NCI-H69 (cell line): Measurements from ENCODE around the gene RPTOR.
A peak's percentile ranks its signal among the peaks of the same experiment; 100 is the strongest.

Experiments used
- DNase-seq: peaks from one replicate; lab custom pipeline; 2025; lab: John Stamatoyannopoulos, UW

The RPTOR gene

GRCh38 chr17:80643326-80644099, 98.9 kb downstream of the RPTOR start:
- no peak for DNase-seq

- no peak for DNase-seq
These were observed 99.9 kb downstream of the RPTOR start for GRCh38 chr17:80644536-80644935.

DNA sequence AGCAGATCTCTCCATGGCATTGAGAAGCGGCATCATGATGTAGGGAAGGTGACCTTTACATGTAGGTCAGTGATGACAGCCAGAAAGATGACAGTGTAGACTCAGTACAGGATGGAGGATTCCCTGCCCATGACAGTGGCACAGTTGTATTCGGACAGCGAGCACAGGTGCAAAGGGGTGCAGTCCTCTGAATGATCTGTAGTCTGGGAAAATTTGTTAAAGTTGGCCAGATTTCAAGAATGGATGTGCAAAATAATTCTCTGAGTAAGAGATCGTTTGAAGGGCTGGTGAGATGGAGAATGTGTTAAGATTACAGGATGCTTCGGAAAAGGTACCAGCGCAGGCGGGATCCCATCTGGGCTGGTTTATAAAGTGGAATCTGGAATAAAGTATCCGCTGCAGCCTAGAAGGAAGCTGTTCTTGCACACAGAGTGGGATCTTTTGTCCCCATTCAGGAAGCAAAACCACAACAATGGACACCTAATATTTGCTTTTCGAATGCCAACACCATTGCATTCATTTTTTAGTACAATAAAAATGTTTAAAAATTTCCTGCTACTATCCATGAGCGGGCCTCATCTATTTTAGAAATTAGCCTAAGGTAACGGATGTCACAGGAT, 101.2 kb downstream of the RPTOR start:
- no peak for DNase-seq

DNA sequence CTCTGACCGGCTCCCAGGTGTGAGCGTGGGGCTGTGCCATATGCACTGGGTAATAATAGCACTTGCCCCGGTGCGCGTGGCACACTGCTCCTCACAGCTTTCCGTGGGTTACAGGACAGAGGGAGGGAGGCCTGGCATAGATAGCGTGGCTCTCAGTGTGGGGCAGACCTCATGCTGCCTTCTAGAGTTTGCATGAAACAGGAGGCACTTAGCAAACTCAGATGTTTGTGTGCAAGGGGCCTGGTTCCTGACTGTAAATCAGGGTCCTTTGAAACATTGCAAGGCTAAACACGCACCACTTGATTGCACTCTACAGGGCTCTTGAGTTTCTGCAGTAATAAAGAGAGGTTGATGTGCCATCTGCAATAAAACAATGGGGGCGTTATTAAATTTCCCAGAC, 101.7 kb downstream of the RPTOR start:
- DNase-seq = peak; percentile 82

DNA sequence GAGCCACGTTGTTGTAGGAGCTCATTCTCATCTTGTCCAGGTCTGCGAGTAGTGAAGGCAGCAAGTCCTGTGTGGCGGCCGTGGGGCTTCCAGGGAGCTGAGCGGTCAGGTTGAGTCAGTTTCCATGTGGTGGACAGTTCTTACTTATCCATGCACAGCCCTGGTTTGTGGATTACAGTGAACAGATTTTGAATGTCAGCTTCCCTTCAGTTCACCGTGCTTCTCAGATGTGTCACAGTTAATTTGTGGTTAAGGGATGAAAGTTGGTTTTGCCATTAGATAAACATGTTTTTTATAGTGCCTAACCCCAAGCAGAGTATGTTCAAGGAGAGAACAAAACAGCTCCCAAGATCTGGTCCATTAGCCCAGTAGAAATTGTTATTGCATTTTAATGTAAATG, 103.1 kb downstream of the RPTOR start:
- DNase-seq = no peak

DNA sequence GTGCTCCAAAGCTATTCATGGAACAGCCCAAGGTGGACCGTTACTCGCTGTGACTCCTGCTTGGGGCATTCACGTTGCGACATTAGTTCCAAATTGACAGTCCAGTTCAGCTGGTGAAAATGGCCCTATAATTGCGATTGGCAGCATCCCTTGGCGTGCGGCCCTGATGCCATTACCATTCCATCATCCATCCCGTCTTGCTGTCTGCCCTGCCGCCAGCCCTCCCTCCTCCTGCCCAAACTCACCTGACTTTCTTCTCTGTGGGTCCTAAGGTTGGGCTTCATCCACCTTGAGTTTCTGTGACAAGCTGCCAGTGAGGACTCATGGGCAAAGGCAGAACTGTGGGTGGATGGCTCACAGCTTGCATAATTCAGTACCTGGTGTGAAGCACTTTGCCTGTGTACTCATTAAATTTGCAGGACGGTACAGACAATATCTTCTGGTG, 104.6 kb downstream of the RPTOR start:
- DNase-seq = no peak

- peak; percentile 76 for DNase-seq
These were observed 105.2 kb downstream of the RPTOR start for GRCh38 chr17:80649672-80650330.

GRCh38 chr17:80650331-80650672, 105.7 kb downstream of the RPTOR start:
- no peak for DNase-seq

- no peak for DNase-seq
These were observed 106.3 kb downstream of the RPTOR start for GRCh38 chr17:80650751-80651518.

GRCh38 chr17:80652756-80653330, 108.2 kb downstream of the RPTOR start:
- DNase-seq = no peak

DNA sequence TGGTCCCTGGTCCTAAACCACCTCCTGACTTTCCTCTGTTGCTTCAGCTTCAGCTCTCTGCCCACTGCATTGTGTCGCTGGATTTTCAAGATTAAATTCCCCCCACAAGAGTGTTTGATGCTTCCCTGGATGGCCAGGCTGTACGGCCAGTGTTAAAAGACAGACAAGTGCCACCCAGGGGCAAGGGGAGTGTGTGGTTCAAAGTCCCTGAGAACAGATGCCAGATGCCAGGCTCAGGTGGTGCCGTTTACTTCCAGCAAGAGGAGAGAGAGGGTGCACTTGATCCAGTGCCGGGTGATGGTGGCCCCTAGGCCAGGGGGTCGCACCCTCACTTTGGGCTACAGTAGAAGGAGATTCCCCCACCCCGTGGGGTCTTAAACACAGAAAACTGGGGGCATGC, 109.2 kb downstream of the RPTOR start:
- no peak for DNase-seq

DNA sequence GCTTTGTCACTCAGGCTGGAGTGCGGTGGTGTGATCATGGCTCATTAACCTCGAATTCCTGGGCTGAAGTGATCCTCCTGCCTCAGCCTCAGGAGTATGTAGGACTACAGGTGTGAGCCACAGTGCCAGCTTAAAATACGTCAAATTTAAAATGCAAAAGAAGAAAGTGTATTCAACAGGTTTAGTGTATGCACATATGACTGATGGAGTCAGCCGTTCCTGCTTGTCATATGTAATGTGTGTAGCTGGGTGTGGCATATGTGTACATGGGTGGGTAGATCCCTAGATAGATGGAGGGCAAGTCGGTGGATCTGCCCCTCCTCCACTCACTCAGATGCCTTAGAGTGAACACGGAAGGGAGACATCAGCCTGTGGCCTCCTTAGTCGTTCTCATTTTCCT, 111.0 kb downstream of the RPTOR start:
- DNase-seq = no peak

GRCh38 chr17:80656590-80656989, 112.0 kb downstream of the RPTOR start:
- DNase-seq = no peak

DNA sequence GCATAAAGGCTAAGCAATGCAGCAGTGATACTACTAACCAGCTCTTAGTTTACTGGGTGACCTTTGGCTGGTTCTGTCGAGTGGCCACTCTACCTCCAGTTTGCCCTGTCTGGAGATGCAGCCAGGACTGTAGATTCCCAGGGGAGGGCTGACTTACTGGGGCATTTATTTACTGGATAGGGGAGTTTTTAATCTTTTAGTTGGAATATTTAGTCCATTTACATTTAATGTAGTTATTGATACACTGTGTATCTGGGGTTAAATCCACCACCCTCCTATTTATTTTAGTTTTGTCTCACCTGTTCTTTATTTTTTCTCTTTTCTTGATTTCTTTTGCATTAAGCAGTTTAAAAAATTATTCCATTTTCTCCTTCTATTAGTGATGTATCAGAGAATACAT, 112.9 kb downstream of the RPTOR start:
- DNase-seq = no peak

DNA sequence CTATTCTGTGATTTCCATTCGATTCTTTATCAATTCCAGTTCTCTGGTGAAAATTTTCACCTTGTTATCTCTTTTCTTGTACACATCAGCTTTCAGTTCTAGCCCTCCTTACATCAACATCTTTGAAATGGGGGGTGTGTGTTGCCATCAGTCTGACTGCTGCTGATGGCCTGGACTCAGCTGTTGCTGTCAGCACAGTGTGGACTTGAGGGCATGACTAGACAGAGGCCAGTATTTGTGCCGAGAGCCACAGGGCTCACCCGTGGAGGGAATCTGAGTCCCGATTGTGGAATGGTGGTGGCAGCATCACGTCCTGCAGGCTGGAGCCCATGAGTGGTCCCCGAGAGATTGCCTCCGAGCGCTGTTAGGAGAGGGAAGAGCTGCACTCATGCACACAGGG, 114.2 kb downstream of the RPTOR start:
- DNase-seq = no peak

DNA sequence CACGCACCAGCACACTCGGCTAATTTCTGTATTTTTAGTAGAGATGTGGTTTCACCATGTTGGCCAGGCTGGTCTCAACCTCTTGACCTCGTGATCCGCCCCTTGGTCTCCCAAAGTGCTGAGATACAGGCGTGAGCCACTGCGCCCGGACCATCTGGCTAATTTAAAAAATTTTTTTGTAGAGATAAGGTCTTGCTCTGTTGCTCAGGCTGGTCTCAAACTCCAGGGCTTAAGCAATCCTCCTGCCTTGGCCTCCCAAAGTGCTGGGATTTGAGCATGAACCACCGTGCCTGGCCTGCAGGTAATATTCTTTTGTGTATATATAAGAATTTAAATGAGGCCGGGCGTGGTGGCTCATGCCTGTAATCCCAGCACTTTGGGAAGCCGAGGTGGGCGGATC, 115.0 kb downstream of the RPTOR start:
- DNase-seq = no peak

DNA sequence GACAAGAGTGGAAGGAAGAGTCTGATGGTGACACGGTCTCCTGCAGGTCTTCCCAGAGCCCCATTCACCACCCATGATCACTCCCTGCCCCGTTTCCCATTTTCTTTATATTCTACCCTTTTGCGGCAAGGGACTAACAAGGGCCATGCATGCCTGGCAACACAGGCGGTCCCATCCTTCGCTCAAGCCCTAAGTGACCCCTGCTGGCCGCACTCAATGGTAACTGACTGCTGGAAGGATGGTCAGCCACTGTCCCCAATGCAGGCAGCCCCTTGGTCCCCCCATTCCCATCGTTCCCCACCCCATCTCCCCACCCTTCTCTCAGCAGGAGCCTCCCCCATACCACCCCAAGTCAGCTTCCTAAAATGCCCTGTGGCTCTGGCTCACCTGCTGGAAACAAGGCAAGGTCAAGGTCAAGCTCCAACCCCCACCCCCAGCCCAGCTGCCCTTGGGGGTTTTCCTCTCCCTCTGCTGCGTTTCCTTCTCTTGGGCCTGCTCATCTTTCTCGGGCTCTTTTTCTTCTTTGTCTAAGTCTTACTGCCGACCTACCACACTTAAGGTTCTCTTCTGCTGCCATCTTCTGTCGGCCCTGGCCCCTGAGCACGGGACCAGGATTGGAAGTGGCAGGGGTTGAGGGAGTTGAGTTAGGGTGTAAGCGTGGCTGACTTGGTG, 116.0 kb downstream of the RPTOR start:
- no peak for DNase-seq

- no peak for DNase-seq
These were observed 117.9 kb downstream of the RPTOR start for GRCh38 chr17:80662557-80662956.

GRCh38 chr17:80663781-80664206, 119.2 kb downstream of the RPTOR start:
- no peak for DNase-seq

- peak; percentile 35 for DNase-seq
These were observed 119.7 kb downstream of the RPTOR start for GRCh38 chr17:80664217-80664790.

- DNase-seq = no peak
These were observed 121.2 kb downstream of the RPTOR start for GRCh38 chr17:80665792-80666191.
